ENCODE measurements around the gene KDM4D.

KDM4D gene

GRCh38 chr11:95042239-95042638 lies 68.7 kb downstream of the KDM4D start:
- Histone ChIP-seq H3K36me3 (ENCODE audit: control insufficient read depth, insufficient read depth, low read length) (no peaks in the 10 kb centered on the region), H3K4me2 (ENCODE audit: low read length) (no peak overlapping the region), H3K79me2 (no peaks in the 10 kb centered on the region), H3K9me3 (ENCODE audit: control insufficient read depth, low read length) (no peaks in the 10 kb centered on the region), H2AFZ (no peak overlapping the region), H3K9ac (no peak overlapping the region), H3K27ac (no peak overlapping the region), H3K4me3 (ENCODE audit: low read depth, low read length) (no peak overlapping the region), H3K27me3 (ENCODE audit: control insufficient read depth, insufficient read depth, low read length) (no peaks in the 10 kb centered on the region), H3K4me1 (no peaks in the 10 kb centered on the region)
- no peak for TF ChIP-seq CTCF (IDR thresholded peaks at IDR 0.05)

- H3K4me3 ChIP-seq (ENCODE audit: low read depth, low read length), result no peak overlapping the region
- no peaks in the 10 kb centered on the region for H3K79me2 ChIP-seq
- H3K27ac ChIP-seq, result no peak overlapping the region
- H3K27me3 ChIP-seq (ENCODE audit: control insufficient read depth, insufficient read depth, low read length), result no peaks in the 10 kb centered on the region
- no peak overlapping the region for H3K4me2 ChIP-seq (ENCODE audit: low read length)
- no peak overlapping the region for H2AFZ ChIP-seq
- no peaks in the 10 kb centered on the region for H3K9me3 ChIP-seq (ENCODE audit: control insufficient read depth, low read length)
- no peaks in the 10 kb centered on the region for H3K4me1 ChIP-seq
- H3K9ac ChIP-seq, result no peak overlapping the region
- TF ChIP-seq CTCF (IDR thresholded peaks at IDR 0.05), result no peak
- no peaks in the 10 kb centered on the region for H3K36me3 ChIP-seq (ENCODE audit: control insufficient read depth, insufficient read depth, low read length)
Measured at GRCh38 chr11:95042906-95043305, 69.4 kb downstream of the KDM4D start.

GRCh38 chr11:95044010-95044409 lies 70.5 kb downstream of the KDM4D start:
- Histone ChIP-seq H3K4me3 (ENCODE audit: low read depth, low read length) (no peak overlapping the region), H3K27ac (no peak overlapping the region), H3K79me2 (no peaks in the 10 kb centered on the region), H3K36me3 (ENCODE audit: control insufficient read depth, insufficient read depth, low read length) (no peaks in the 10 kb centered on the region), H3K9ac (no peak overlapping the region), H3K27me3 (ENCODE audit: control insufficient read depth, insufficient read depth, low read length) (no peaks in the 10 kb centered on the region), H3K9me3 (ENCODE audit: control insufficient read depth, low read length) (no peaks in the 10 kb centered on the region), H2AFZ (no peak overlapping the region), H3K4me1 (no peaks in the 10 kb centered on the region), H3K4me2 (ENCODE audit: low read length) (no peak overlapping the region)
- no peak for TF ChIP-seq CTCF (IDR thresholded peaks at IDR 0.05)

GRCh38 chr11:95045812-95046211 lies 72.3 kb downstream of the KDM4D start:
- Histone ChIP-seq H3K9me3 (ENCODE audit: control insufficient read depth, low read length) (no peaks in the 10 kb centered on the region), H3K4me1 (no peaks in the 10 kb centered on the region), H3K4me2 (ENCODE audit: low read length) (no peak overlapping the region), H2AFZ (no peak overlapping the region), H3K27ac (no peak overlapping the region), H3K4me3 (ENCODE audit: low read depth, low read length) (no peak overlapping the region), H3K79me2 (no peaks in the 10 kb centered on the region), H3K27me3 (ENCODE audit: control insufficient read depth, insufficient read depth, low read length) (no peaks in the 10 kb centered on the region), H3K36me3 (ENCODE audit: control insufficient read depth, insufficient read depth, low read length) (no peaks in the 10 kb centered on the region), H3K9ac (no peak overlapping the region)
- no peak for TF ChIP-seq CTCF (IDR thresholded peaks at IDR 0.05)
